GM12865 (cell line): ENCODE measurements around the gene GLRX5.

Experiments used
- DNase-seq: peaks from one replicate; pipeline ENCODE4 v3.0.0; 2010; ENCODE audit warnings: low read depth
- H3K4me3 ChIP-seq: 2 replicates; pipeline ENCODE4 v1.5.1; 2011; ENCODE audit warnings: mild to moderate bottlenecking, low read depth, low read length, control low read depth
- TF ChIP-seq, protein P1 (sequence below): IDR thresholded peaks from 2 replicates; pipeline ENCODE4 v1.5.1; 2011; ENCODE audit warnings: low read length, control low read depth, low read depth, inconsistent platforms; ENCODE audit not compliant: insufficient read depth; ENCODE audit errors: missing control alignments

Gene GLRX5

DNA sequence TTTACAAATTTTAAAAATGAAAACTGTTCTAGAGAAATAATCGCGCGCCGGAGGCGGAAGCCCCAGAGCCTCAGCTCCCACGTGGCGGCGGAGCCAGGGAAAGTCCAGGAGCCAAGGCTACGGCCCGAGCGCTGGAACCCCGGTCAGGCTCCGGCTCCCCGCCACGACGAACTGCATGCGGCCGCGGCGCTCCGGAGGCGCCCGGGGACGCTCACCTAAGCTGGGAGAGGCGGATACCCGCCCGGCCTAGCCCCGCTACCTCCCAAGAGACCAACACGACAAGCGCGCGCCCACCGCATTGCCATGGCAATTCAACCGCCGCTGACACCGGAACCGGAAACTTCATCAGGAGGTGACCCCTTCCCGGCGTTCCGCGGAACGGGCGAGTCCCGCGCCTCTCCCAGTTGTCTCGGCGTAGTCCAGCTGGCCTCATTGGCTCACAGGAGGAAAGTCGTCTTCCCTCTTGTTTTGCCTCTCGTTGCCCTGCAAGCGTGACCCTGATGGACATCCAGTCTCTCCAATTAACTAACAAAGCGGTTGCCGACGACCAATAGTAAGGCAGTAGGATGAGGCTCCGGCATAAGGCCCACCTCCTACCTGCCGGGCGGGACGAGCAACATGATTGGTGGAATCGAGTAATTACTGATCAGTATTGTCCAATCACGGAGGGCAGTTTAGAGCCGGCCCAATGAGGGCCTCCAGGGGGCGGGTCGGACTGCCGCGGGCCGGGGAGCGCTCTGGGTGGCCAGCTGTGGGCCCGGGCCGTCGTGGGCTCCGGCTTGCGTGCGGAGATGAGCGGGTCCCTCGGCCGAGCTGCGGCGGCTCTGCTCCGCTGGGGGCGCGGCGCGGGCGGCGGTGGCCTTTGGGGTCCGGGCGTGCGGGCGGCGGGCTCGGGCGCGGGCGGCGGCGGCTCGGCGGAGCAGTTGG, at the start of gene GLRX5:
GLRX5 (plus strand) TSS at position 752 of the 927 bp plus-strand sequence; CDS start at position 792, 40 bp downstream.
- DNase-seq, result peak; percentile 100
- TF ChIP-seq, protein P1, sequence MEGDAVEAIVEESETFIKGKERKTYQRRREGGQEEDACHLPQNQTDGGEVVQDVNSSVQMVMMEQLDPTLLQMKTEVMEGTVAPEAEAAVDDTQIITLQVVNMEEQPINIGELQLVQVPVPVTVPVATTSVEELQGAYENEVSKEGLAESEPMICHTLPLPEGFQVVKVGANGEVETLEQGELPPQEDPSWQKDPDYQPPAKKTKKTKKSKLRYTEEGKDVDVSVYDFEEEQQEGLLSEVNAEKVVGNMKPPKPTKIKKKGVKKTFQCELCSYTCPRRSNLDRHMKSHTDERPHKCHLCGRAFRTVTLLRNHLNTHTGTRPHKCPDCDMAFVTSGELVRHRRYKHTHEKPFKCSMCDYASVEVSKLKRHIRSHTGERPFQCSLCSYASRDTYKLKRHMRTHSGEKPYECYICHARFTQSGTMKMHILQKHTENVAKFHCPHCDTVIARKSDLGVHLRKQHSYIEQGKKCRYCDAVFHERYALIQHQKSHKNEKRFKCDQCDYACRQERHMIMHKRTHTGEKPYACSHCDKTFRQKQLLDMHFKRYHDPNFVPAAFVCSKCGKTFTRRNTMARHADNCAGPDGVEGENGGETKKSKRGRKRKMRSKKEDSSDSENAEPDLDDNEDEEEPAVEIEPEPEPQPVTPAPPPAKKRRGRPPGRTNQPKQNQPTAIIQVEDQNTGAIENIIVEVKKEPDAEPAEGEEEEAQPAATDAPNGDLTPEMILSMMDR, result no peak

DNA sequence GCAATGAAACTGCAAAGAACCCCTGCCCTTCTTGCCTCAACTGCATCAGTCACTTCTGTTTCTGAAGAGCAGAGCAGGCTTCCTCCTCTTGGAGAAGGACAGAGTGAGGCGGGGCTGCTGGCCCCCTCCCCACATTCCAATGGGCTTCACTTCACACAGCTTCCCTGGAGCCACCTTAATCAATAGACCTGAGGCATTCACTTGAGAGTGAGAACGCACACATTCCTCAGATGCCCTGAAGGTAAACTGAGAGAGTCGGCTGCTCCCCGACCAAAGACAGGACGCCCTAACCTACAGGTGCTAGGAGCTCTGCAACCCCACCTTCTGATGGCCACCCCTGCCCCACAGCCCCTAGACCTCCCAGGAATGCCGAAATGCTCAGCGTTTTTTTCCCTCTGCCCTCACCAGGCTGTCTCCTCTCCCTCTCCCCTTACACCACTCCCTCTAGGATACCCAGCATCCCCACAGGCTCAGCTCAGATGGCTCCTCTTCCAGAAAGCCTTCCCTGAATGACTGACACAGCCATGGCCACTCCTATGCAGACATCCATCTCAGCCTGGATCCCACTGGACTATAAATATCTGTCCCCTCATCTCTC, 49.5 kb upstream of the GLRX5 start:
- no peak for DNase-seq
- TF ChIP-seq, protein P1, result no peak

More for the DNA sequence above, at the start of gene GLRX5:
- H3K4me3 ChIP-seq, result peak within 1 kb of the TSS; percentile 94

DNA sequence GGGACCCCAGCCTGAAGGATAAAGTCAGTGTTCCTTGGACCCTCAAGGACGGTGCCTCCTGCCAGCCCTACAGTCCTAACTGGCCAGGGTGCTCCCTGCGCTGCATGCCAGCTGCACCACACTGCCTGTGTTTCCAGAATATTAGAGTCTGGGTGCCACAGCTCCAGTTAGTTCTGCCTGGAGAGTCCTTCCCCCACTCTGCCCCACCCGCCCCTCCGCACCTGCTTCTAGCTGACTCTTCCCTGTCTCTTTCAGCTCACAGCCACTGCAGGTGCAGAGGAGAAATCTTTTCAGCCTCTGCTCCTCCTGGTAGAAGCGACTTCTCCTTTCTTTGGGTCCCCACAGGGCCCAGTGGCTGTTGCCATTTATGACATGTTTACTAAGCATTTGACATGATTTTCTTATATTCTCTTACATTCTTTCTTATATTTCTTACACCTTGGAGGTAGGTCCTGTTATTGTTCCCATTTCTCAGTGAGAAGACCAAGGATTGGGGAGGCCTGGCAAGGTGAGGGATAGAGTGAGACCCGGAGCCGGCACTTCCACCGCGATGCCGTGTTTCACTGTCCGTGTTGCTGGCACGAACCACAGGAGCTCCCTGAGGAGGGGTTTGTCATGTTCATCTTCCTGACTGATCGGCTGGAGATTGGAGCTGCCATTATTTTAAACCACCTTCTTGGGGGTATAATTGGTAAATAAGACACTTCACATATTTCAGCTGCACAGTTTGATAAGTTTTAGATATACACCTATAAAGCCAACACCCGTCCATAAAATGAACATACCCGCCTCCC, 47.8 kb upstream of the GLRX5 start:
- TF ChIP-seq, protein P1, result no peak
- peak; percentile 29 for DNase-seq
- no peak overlapping the region for H3K4me3 ChIP-seq

More for the DNA sequence above, 49.5 kb upstream of the GLRX5 start:
- no peak overlapping the region for H3K4me3 ChIP-seq

DNA sequence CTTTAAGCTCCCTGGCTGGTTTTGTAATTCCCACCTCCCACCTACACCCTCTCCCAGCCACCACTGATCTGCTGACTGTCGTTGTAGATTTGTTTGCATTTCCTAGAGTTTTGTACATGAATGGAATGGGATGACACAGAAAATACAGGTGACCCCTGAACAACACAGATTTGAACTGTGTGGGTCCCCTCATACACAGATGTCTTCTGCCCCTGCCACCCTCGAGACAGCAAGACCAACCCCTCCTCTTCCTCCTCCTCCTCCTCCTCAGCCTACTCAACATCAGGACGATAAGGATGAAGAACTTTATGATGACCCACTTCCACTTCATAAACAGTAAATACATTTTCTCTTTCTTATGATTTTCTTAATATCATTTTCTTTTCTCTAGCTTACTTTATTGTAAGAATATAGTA, 47.2 kb upstream of the GLRX5 start:
- DNase-seq, result no peak
- H3K4me3 ChIP-seq, result no peak overlapping the region
- TF ChIP-seq, protein P1, result no peak

DNA sequence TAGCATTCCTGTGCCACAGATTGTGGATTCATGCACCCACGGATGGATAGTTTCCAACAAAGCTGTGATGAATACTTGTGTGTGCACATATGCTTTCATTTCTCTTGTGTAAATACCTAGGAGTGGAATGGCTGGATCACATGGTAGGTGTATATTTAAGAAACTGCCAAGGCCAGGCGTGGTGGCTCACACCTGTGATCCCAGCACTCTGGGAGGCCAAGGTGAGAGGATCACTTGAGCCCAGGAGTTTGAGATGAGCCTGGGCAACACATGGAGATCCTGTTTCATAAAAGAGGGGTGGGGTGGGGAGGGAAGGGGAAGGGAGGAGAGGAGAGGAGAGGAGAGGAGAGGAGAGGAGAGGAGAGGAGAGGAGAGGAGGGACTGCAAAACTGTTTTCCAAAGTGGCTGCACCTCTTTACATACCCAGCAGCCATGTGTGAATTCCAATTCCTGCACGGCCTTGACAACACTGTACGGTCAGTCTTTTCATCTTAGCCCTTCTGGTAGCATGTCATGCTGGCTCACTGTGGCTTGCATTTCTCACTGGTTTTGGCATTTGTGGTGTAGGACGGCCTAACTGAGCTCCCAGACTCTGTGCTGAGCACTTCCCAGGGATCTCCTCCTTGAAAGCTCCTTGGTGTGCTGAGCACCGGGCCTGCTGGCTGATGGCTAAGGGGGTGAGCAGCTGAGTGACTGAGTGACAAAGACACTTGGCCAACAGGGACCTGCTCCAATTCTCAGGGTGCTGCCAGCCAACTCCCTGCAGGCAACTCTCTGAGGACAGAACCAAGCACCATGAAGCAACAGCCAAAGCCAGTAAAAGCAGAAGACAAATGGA, 46.3 kb upstream of the GLRX5 start:
- DNase-seq, result no peak
- TF ChIP-seq, protein P1, result no peak
- H3K4me3 ChIP-seq, result no peak overlapping the region
